K562 (cell line): Measurements from ENCODE around the gene ZNF837. TPM values are rescaled to one million over a fixed set of nuclear protein-coding genes. Genes with fewer than 3 reads are reported as not detected.

ENCODE experiments used
- CAMTA2 ChIP-seq: fragments of 250-450 bp; sonication (Bioruptor Pico); conservative IDR thresholded peaks from 2 replicates; pipeline ENCODE4 v1.5.1; 2022
- CBX2 ChIP-seq: fragments of 200-600 bp; sonication (generic); IDR thresholded peaks from one replicate; pipeline ENCODE4 v1.6.1; 2012; ENCODE audit warnings: mild to moderate bottlenecking, low read length, inconsistent platforms; ENCODE audit not compliant: insufficient read depth, poor library complexity, severe bottlenecking
- DLX4 ChIP-seq: fragments of 250-450 bp; sonication (Bioruptor Pico); IDR thresholded peaks from 2 replicates; pipeline ENCODE4 v1.6.1; 2021; ENCODE audit warnings: mild to moderate bottlenecking
- E2F5 ChIP-seq: sonication (generic); formaldehyde crosslinking; IDR thresholded peaks from 2 replicates; pipeline ENCODE4 v1.8.0; 2022; ENCODE audit warnings: mild to moderate bottlenecking, missing genetic modification reagents
- ELF4 ChIP-seq: fragments of 450-650 bp; formaldehyde crosslinking; IDR thresholded peaks from 2 replicates; pipeline ENCODE4 v1.4.0; 2022; ENCODE audit warnings: missing genetic modification characterization
- ETV6 ChIP-seq, 3 experiments: fragments of 150-350 bp in 1 of 3; sonication (generic) in 1 of 3; formaldehyde crosslinking in 1 of 3; IDR thresholded peaks; 2 replicates each; pipeline versions ENCODE4 v1.6.1 to v1.8.0; 2014 to 2022; ENCODE audit warnings: borderline replicate concordance in 2 of 3, low read depth in 2 of 3, antibody characterized with exemption in 1 of 3, low read length in 1 of 3, mild to moderate bottlenecking in 1 of 3, missing genetic modification reagents in 1 of 3
- FIP1L1 ChIP-seq: fragments of 200-400 bp; formaldehyde crosslinking; IDR thresholded peaks from 2 replicates; pipeline ENCODE4 v1.6.1; 2018; ENCODE audit warnings: mild to moderate bottlenecking, low read depth, low read length; ENCODE audit not compliant: poor library complexity, severe bottlenecking
- NR2C1 ChIP-seq, 2 experiments: fragments of 450-650 bp; IDR thresholded peaks; 2 replicates each; pipeline ENCODE4 v1.6.1; 2017; ENCODE audit warnings: mild to moderate bottlenecking in 2 of 2, antibody characterized with exemption in 1 of 2, inconsistent platforms in 1 of 2, missing compliant biosample characterization in 1 of 2, missing genetic modification characterization in 1 of 2
- PML ChIP-seq: IDR thresholded peaks from 2 replicates; pipeline ENCODE4 v1.6.1; 2012; ENCODE audit warnings: low read length, inconsistent platforms
- POLR2H ChIP-seq: IDR thresholded peaks from 2 replicates; pipeline ENCODE4 v1.6.1; 2016; ENCODE audit warnings: missing genetic modification characterization, low read depth, mild to moderate bottlenecking, control low read depth, missing compliant biosample characterization, moderate library complexity
- RBM15 ChIP-seq: fragments of 200-400 bp; formaldehyde crosslinking; IDR thresholded peaks from 2 replicates; pipeline ENCODE4 v1.6.1; 2018; ENCODE audit warnings: mild to moderate bottlenecking, low read length, moderate library complexity; ENCODE audit not compliant: insufficient read depth
- RREB1 ChIP-seq: fragments of 250-450 bp; sonication (Bioruptor Pico); IDR thresholded peaks from 2 replicates; pipeline ENCODE4 v1.4.0; 2020
- SMARCB1 ChIP-seq: IDR thresholded peaks from 2 replicates; pipeline ENCODE4 v1.6.1; 2011; ENCODE audit warnings: improper control_type of control experiment, low read depth; ENCODE audit not compliant: insufficient read length
- VEZF1 ChIP-seq: fragments of 200-800 bp; sonication (Bioruptor generic); IDR thresholded peaks from 2 replicates; pipeline ENCODE4 v1.6.1; 2017; ENCODE audit warnings: missing genetic modification characterization, missing compliant biosample characterization
- YBX1 ChIP-seq: fragments of 450-650 bp; IDR thresholded peaks from 2 replicates; pipeline ENCODE4 v1.7.1; 2016; ENCODE audit warnings: mild to moderate bottlenecking
- ZBTB8A ChIP-seq: fragments of 450-650 bp; IDR thresholded peaks from 2 replicates; pipeline ENCODE4 v1.6.1; 2018; ENCODE audit warnings: mild to moderate bottlenecking, moderate library complexity; ENCODE audit not compliant: partially characterized antibody
- ZNF347 ChIP-seq: fragments of 450-650 bp; formaldehyde crosslinking; IDR thresholded peaks from 2 replicates; pipeline ENCODE4 v1.4.0; 2020; ENCODE audit warnings: low read depth, mild to moderate bottlenecking, moderate library complexity
- ZNF668 ChIP-seq: fragments of 250-450 bp; sonication (Bioruptor Pico); IDR thresholded peaks from 2 replicates; pipeline ENCODE4 v1.8.0; 2022; ENCODE audit warnings: mild to moderate bottlenecking, inconsistent platforms
- polyA plus RNA-seq, 8 experiments: library from polyadenylated mRNA; depleted of rRNA in 4 of 8; stranded (reverse) in 5 of 8; unstranded in 3 of 8; fragments of >200 nt; fragmentation: Nextera tagmentation in 2 of 8; fragmentation: Illumina TruSeq in 1 of 8; extraction: Ambion mirVana in 2 of 8; extraction: Trizol in 1 of 8; gene quantifications; 2 replicates each; pipeline versions ENCODE4 v1.2.1 to v1.2.3, GENCODE V29; 2011 to 2014; ENCODE audit warnings: inconsistent platforms in 1 of 8, missing spikeins in 1 of 8
- total RNA-seq, 7 experiments: library from RNA; depleted of rRNA in 6 of 7; stranded (reverse); fragments of >200 nt in 6 of 7; fragmentation: Illumina TruSeq in 2 of 7; extraction: Trizol in 2 of 7; gene quantifications; 2 replicates each; pipeline versions ENCODE4 v1.2.1 to v1.2.3, GENCODE V29; 2011 to 2021; ENCODE audit warnings: low replicate concordance in 1 of 7

Gene ZNF837
- total and polyA plus RNA-seq, 9 of the 15 experiments (the other 6 are each of a cell fraction or from before 2014, with no cell fraction given), result 0.11 to 2.1 (median 0.57) TPM; not detected in 4

- no peak for TF ChIP-seq RREB1 (CRISPR knock-in tag)
- TF ChIP-seq ZBTB8A, result no peak
- no peak for TF ChIP-seq RBM15
- peak; percentile 54; the same call in 1 of the 2 replicates for TF ChIP-seq NR2C1 (IDR thresholded peaks at IDR 0.05)
- 0 out of 2 replicates have a peak, but pooled peaks have one; percentile 44 for TF ChIP-seq NR2C1 (tag; IDR thresholded peaks at IDR 0.05)
- TF ChIP-seq YBX1, result no peak
- TF ChIP-seq CAMTA2 (CRISPR knock-in tag), result no peak
- peak; percentile 70 for TF ChIP-seq FIP1L1
- no peak for TF ChIP-seq E2F5 (CRISPR knock-in tag)
- no peak; the same call in 1 of the 2 replicates for TF ChIP-seq VEZF1
- no peak for TF ChIP-seq DLX4 (CRISPR knock-in tag)
- TF ChIP-seq POLR2H, result peak; percentile 88
- no peak for TF ChIP-seq ZNF347 (CRISPR knock-in tag)
- TF ChIP-seq SMARCB1, result no peak
- TF ChIP-seq ZNF668 (CRISPR knock-in tag), result no peak
- TF ChIP-seq PML, result peak; percentile 79; the same call in 1 of the 2 replicates
- no peak for TF ChIP-seq CBX2
- TF ChIP-seq ELF4 (CRISPR knock-in tag), result peak; percentile 37; the same call in 1 of the 2 replicates
- 0 out of 4 replicates have a peak, but pooled peaks of 1 of the 2 experiments have one; percentile 34 for TF ChIP-seq ETV6 (IDR thresholded peaks at IDR 0.05; ENCODE audit: borderline replicate concordance in 1 of 2, low read depth in 2 of 2, low read length in 1 of 2)
- no peak for TF ChIP-seq ETV6 (CRISPR knock-in tag; IDR thresholded peaks at IDR 0.05; ENCODE audit: borderline replicate concordance)
These were observed 18.4 kb downstream of the ZNF837 start, which contains the start of gene ZNF497 (continued) for GRCh38 chr19:58362272-58362994.
